Breast epithelium (tissue), 4 donors: ENCODE results near the gene ADARB2. TPM values are rescaled to one million over a fixed set of nuclear protein-coding genes. Genes with fewer than 3 reads are reported as not detected.

Source experiments
- DNase-seq, 2 donors: peaks; one replicate each; pipeline ENCODE4 v3.0.0-alpha.2; 2019; ENCODE audit warnings: low spot score in 2 of 2
- H3K27ac ChIP-seq, 2 donors: fragments of 200-600 bp; sonication (generic) in 1 of 2; one replicate each; pipeline ENCODE4 v1.5.1; 2016 to 2019; ENCODE audit warnings: mild to moderate bottlenecking in 1 of 2
- H3K27me3 ChIP-seq, 2 donors: fragments of 200-600 bp; sonication (generic) in 1 of 2; one replicate each; pipeline versions ENCODE4 v1.5.1 to v1.6.0; 2017 to 2019; ENCODE audit warnings: control low read depth in 1 of 2, mild to moderate bottlenecking in 1 of 2
- H3K36me3 ChIP-seq: fragments of 200-600 bp; one replicate; pipeline ENCODE4 v1.5.1; 2019
- H3K4me1 ChIP-seq, 2 donors: fragments of 200-600 bp; sonication (generic); one replicate each; pipeline ENCODE4 v1.5.1; 2016 to 2019; ENCODE audit warnings: control low read depth in 1 of 2
- H3K4me3 ChIP-seq, 3 donors: fragments of 200-600 bp; sonication (generic); 1 replicate in 2 of 3; 2 replicates in 1 of 3; pipeline ENCODE4 v1.5.1; 2016 to 2019; ENCODE audit warnings: mild to moderate bottlenecking in 3 of 3, moderate library complexity in 2 of 3
- H3K9me3 ChIP-seq, 2 donors: fragments of 200-600 bp; sonication (generic) in 1 of 2; one replicate each; pipeline ENCODE4 v1.5.1; 2016 to 2019; ENCODE audit warnings: control low read depth in 1 of 2
- CTCF ChIP-seq, 3 donors: fragments of 450-650 bp; IDR thresholded peaks; one replicate each; pipeline ENCODE4 v1.5.1; 2016 to 2017; ENCODE audit warnings: antibody characterized with exemption in 3 of 3, mild to moderate bottlenecking in 3 of 3, moderate library complexity in 3 of 3
- POLR2A ChIP-seq: fragments of 450-650 bp; IDR thresholded peaks from one replicate; pipeline ENCODE4 v1.6.1; 2016; ENCODE audit warnings: antibody characterized with exemption, mild to moderate bottlenecking, moderate library complexity
- POLR2AphosphoS5 ChIP-seq, 3 donors: sonication (generic); formaldehyde crosslinking; IDR thresholded peaks; one replicate each; pipeline ENCODE4 v1.6.1; 2017; ENCODE audit warnings: antibody characterized with exemption in 3 of 3
- intact Hi-C: fragments of 100-400 bp; cut with DNase I; formaldehyde crosslinking; loops from one replicate; pipeline ENCODE4 v1.15.1; 2023; ENCODE audit warnings: low total_unique reads
- total RNA-seq, 3 donors: library from RNA; depleted of rRNA; stranded (reverse); fragments of >200 nt; gene quantifications; one replicate each; pipeline ENCODE4 v1.1.0, GENCODE V29; 2016

Gene ADARB2
- total RNA-seq, 3 donors from 2014 or later = 0.32 to 3.9 (median 2.0) TPM

DNA sequence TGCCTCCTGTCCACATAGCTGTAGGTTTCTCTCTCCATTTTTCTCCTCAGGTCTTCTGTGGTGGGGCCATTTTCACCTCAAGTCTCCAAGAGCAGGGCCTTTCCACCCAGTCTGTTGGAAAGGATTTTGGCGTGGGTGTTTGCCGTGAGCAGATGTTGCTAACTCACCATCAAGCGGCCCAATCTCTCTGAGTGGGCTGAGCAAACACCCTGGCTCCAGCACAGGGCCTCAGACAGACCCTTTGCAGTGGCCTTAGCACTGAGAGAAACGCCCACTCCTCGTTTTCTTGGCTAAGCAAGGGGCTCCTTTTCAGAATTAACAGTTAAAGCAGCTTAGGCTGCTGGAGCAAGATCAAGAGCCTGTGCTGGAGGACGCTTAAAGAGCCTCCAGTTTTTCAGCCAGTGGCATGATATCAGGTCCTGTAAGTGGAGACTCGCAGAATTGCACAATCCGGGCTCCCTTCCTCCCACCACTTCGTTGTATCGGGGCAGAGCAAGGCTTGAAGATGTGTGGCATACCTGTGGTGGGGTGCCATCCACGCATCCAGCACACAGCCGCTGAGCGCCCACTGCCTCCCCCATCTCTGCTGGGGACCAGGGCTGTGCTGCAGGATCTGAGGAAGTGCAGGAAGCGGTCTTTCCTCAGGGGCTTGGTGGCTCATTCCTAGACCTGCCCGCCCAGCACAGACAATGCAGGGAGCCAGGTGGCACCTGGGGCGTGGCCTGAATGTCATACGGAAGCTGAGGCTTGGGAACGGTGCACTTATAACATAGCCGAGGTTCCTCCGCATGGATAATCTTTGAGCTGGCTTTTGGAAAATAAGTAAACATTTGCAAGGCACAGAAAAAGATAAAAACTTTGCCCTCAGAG is 142.7 kb downstream of the ADARB2 start:
- Histone ChIP-seq H3K9me3 (no peaks in the 10 kb centered on the region), H3K27ac (no peak overlapping the region), H3K27me3 (peaks cover 0 to 9% of the 10 kb centered on the region in 2 donors), H3K4me3 (no peak overlapping the region), H3K4me1 (no peaks in the 10 kb centered on the region), H3K36me3 (no peaks in the 10 kb centered on the region)
- TF ChIP-seq POLR2AphosphoS5 (IDR thresholded peaks at IDR 0.05) = no peak
- intact Hi-C loops = no loop called here
- no peak for DNase-seq

- H3K9me3 ChIP-seq = peaks cover 0 to 7% of the 10 kb centered on the region in 2 donors
- peaks cover 0 to 9% of the 10 kb centered on the region in 2 donors for H3K27me3 ChIP-seq
- no peak overlapping the region for H3K4me3 ChIP-seq
- no peak for TF ChIP-seq CTCF (IDR thresholded peaks at IDR 0.05)
- TF ChIP-seq POLR2A = no peak
- TF ChIP-seq POLR2AphosphoS5 (IDR thresholded peaks at IDR 0.05) = no peak
- intact Hi-C loops = no loop called here
- H3K36me3 ChIP-seq = no peaks in the 10 kb centered on the region
- no peaks in the 10 kb centered on the region for H3K4me1 ChIP-seq
- no peak overlapping the region for H3K27ac ChIP-seq
- DNase-seq = no peak
These were observed 145.6 kb downstream of the ADARB2 start for GRCh38 chr10:1591742-1592141.

GRCh38 chr10:1591045-1591444 is 146.3 kb downstream of the ADARB2 start:
- TF ChIP-seq POLR2A (no peak), CTCF (IDR thresholded peaks at IDR 0.05) (no peak), POLR2AphosphoS5 (IDR thresholded peaks at IDR 0.05) (no peak)

GRCh38 chr10:1589257-1589656 is 148.1 kb downstream of the ADARB2 start:
- intact Hi-C loops = no loop called here

More at GRCh38 chr10:1591045-1591444, 146.3 kb downstream of the ADARB2 start:
- Histone ChIP-seq H3K27ac (no peak overlapping the region), H3K36me3 (no peaks in the 10 kb centered on the region), H3K4me3 (no peak overlapping the region), H3K27me3 (peaks cover 0 to 9% of the 10 kb centered on the region in 2 donors), H3K9me3 (peaks cover 0 to 7% of the 10 kb centered on the region in 2 donors), H3K4me1 (no peaks in the 10 kb centered on the region)
- no peak for DNase-seq
- intact Hi-C loops = no loop called here

GRCh38 chr10:1582739-1583138 is 154.6 kb downstream of the ADARB2 start:
- intact Hi-C loops = no loop called here
- TF ChIP-seq CTCF (IDR thresholded peaks at IDR 0.05) = no peak
- TF ChIP-seq POLR2A = no peak
- TF ChIP-seq POLR2AphosphoS5 (IDR thresholded peaks at IDR 0.05) = no peak
- no peaks in the 10 kb centered on the region for H3K4me1 ChIP-seq

More at GRCh38 chr10:1589257-1589656, 148.1 kb downstream of the ADARB2 start:
- DNase-seq = no peak
- TF ChIP-seq POLR2AphosphoS5 (IDR thresholded peaks at IDR 0.05) (no peak), POLR2A (no peak), CTCF (IDR thresholded peaks at IDR 0.05) (no peak)
- Histone ChIP-seq H3K4me3 (no peak overlapping the region), H3K27ac (no peak overlapping the region), H3K4me1 (no peaks in the 10 kb centered on the region), H3K27me3 (peaks cover 0 to 9% of the 10 kb centered on the region in 2 donors), H3K36me3 (no peaks in the 10 kb centered on the region), H3K9me3 (peaks cover 0 to 7% of the 10 kb centered on the region in 2 donors)

More at GRCh38 chr10:1582739-1583138, 154.6 kb downstream of the ADARB2 start:
- peaks cover 0 to 3% of the 10 kb centered on the region in 2 donors for H3K9me3 ChIP-seq
- peaks cover 0 to 8% of the 10 kb centered on the region in 2 donors for H3K27me3 ChIP-seq
- no peak overlapping the region for H3K4me3 ChIP-seq
- H3K27ac ChIP-seq = no peak overlapping the region
- no peak for DNase-seq
- H3K36me3 ChIP-seq = no peaks in the 10 kb centered on the region
